ENCODE measurements around the gene DMAC1.

Gene DMAC1

GRCh38 chr9:7782400-7783120 is 17.0 kb downstream of the DMAC1 start:
- no peak overlapping the region for H2BK5ac ChIP-seq (ENCODE audit: low read depth, low read length, poor library complexity, severe bottlenecking)
- H3K27me3 ChIP-seq (ENCODE audit: control insufficient read depth in 1 of 2, insufficient read depth in 1 of 2, low read length in 2 of 2): no peaks in the 10 kb centered on the region
- no peak overlapping the region for H3K18ac ChIP-seq (ENCODE audit: low read depth in 1 of 2, low read length in 2 of 2)
- no peaks in the 10 kb centered on the region for H3K36me3 ChIP-seq (ENCODE audit: control insufficient read depth in 1 of 2, insufficient read depth in 2 of 2, low read depth in 1 of 2, low read length in 2 of 2)
- DNase-seq: no peak
- H3K4me3 ChIP-seq (ENCODE audit: insufficient read depth in 1 of 2, low read depth in 1 of 2, low read length in 2 of 2): no peak overlapping the region
- H4K91ac ChIP-seq (ENCODE audit: low read length): no peak overlapping the region
- 85% methylated on average over 3 of the region's 3 CpGs for WGBS
- no peak overlapping the region for H3K23ac ChIP-seq (ENCODE audit: low read length in 2 of 2)
- H2AK5ac ChIP-seq (ENCODE audit: low read length, severe bottlenecking): no peak overlapping the region
- H2AFZ ChIP-seq (ENCODE audit: low read depth, low read length): no peak overlapping the region
- H3K4me2 ChIP-seq (ENCODE audit: low read length, poor library complexity, severe bottlenecking): no peak overlapping the region
- H2BK120ac ChIP-seq (ENCODE audit: low read depth, low read length): no peak overlapping the region
- H4K8ac ChIP-seq (ENCODE audit: low read length): no peak overlapping the region
- no peak overlapping the region for H3K9ac ChIP-seq (ENCODE audit: low read length)
- no peaks in the 10 kb centered on the region for H3K4me1 ChIP-seq (ENCODE audit: control insufficient read depth, insufficient read depth, low read depth, low read length)
- H3K4ac ChIP-seq (ENCODE audit: low read depth in 1 of 2, low read length in 2 of 2): no peak overlapping the region
- no peak overlapping the region for H3K14ac ChIP-seq (ENCODE audit: low read length in 2 of 2)
- no peaks in the 10 kb centered on the region for H3K79me1 ChIP-seq (replicated peaks; ENCODE audit: low read length, poor library complexity, severe bottlenecking)
- no peak overlapping the region for H2BK15ac ChIP-seq (ENCODE audit: low read depth, poor library complexity, severe bottlenecking)
- H2BK12ac ChIP-seq (ENCODE audit: low read length in 2 of 2): no peak overlapping the region
- no peaks in the 10 kb centered on the region for H3K9me3 ChIP-seq (ENCODE audit: control insufficient read depth, low read length)
- no peak overlapping the region for H3K27ac ChIP-seq (ENCODE audit: low read length, poor library complexity, severe bottlenecking)

- 39% methylated on average over 3 of the region's 3 CpGs for WGBS
- H4K91ac ChIP-seq (ENCODE audit: low read length): no peak overlapping the region
- H3K9me3 ChIP-seq (ENCODE audit: control insufficient read depth, low read length): no peaks in the 10 kb centered on the region
- no peak overlapping the region for H2BK5ac ChIP-seq (ENCODE audit: low read depth, low read length, poor library complexity, severe bottlenecking)
- H3K36me3 ChIP-seq (ENCODE audit: control insufficient read depth in 1 of 2, insufficient read depth in 2 of 2, low read depth in 1 of 2, low read length in 2 of 2): no peaks in the 10 kb centered on the region
- no peak overlapping the region for H3K4ac ChIP-seq (ENCODE audit: low read depth in 1 of 2, low read length in 2 of 2)
- H3K14ac ChIP-seq (ENCODE audit: low read length in 2 of 2): no peak overlapping the region
- H3K4me2 ChIP-seq (ENCODE audit: low read length, poor library complexity, severe bottlenecking): no peak overlapping the region
- H4K8ac ChIP-seq (ENCODE audit: low read length): no peak overlapping the region
- H3K79me1 ChIP-seq (replicated peaks; ENCODE audit: low read length, poor library complexity, severe bottlenecking): no peaks in the 10 kb centered on the region
- H3K4me1 ChIP-seq (ENCODE audit: control insufficient read depth, insufficient read depth, low read depth, low read length): no peaks in the 10 kb centered on the region
- H2BK15ac ChIP-seq (ENCODE audit: low read depth, poor library complexity, severe bottlenecking): no peak overlapping the region
- no peak overlapping the region for H2AFZ ChIP-seq (ENCODE audit: low read depth, low read length)
- peaks cover 0 to 3% of the 10 kb centered on the region in 2 experiments for H3K27me3 ChIP-seq (ENCODE audit: control insufficient read depth in 1 of 2, insufficient read depth in 1 of 2, low read length in 2 of 2)
- no peak overlapping the region for H3K4me3 ChIP-seq (ENCODE audit: insufficient read depth in 1 of 2, low read depth in 1 of 2, low read length in 2 of 2)
- H2AK5ac ChIP-seq (ENCODE audit: low read length, severe bottlenecking): no peak overlapping the region
- H3K18ac ChIP-seq (ENCODE audit: low read depth in 1 of 2, low read length in 2 of 2): no peak overlapping the region
- no peak overlapping the region for H2BK120ac ChIP-seq (ENCODE audit: low read depth, low read length)
- no peak overlapping the region for H3K27ac ChIP-seq (ENCODE audit: low read length, poor library complexity, severe bottlenecking)
- peak; percentile 64 for DNase-seq
- no peak overlapping the region for H3K23ac ChIP-seq (ENCODE audit: low read length in 2 of 2)
- H2BK12ac ChIP-seq (ENCODE audit: low read length in 2 of 2): no peak overlapping the region
- H3K9ac ChIP-seq (ENCODE audit: low read length): no peak overlapping the region
Measured at GRCh38 chr9:7780261-7780988, 19.2 kb downstream of the DMAC1 start.

- H3K27me3 ChIP-seq (ENCODE audit: control insufficient read depth in 1 of 2, insufficient read depth in 1 of 2, low read length in 2 of 2): peaks cover 0 to 3% of the 10 kb centered on the region in 2 experiments
- no peak overlapping the region for H3K9ac ChIP-seq (ENCODE audit: low read length)
- H3K4ac ChIP-seq (ENCODE audit: low read depth in 1 of 2, low read length in 2 of 2): no peak overlapping the region
- 93% methylated on average over 2 of the region's 2 CpGs for WGBS
- H3K79me1 ChIP-seq (replicated peaks; ENCODE audit: low read length, poor library complexity, severe bottlenecking): no peaks in the 10 kb centered on the region
- H3K4me1 ChIP-seq (ENCODE audit: control insufficient read depth, insufficient read depth, low read depth, low read length): no peaks in the 10 kb centered on the region
- H2AFZ ChIP-seq (ENCODE audit: low read depth, low read length): no peak overlapping the region
- no peak overlapping the region for H3K23ac ChIP-seq (ENCODE audit: low read length in 2 of 2)
- no peak overlapping the region for H3K4me2 ChIP-seq (ENCODE audit: low read length, poor library complexity, severe bottlenecking)
- no peak for DNase-seq
- H2BK12ac ChIP-seq (ENCODE audit: low read length in 2 of 2): no peak overlapping the region
- no peak overlapping the region for H3K18ac ChIP-seq (ENCODE audit: low read depth in 1 of 2, low read length in 2 of 2)
- H4K91ac ChIP-seq (ENCODE audit: low read length): no peak overlapping the region
- H2BK15ac ChIP-seq (ENCODE audit: low read depth, poor library complexity, severe bottlenecking): no peak overlapping the region
- no peak overlapping the region for H2AK5ac ChIP-seq (ENCODE audit: low read length, severe bottlenecking)
- no peak overlapping the region for H2BK120ac ChIP-seq (ENCODE audit: low read depth, low read length)
- no peaks in the 10 kb centered on the region for H3K36me3 ChIP-seq (ENCODE audit: control insufficient read depth in 1 of 2, insufficient read depth in 2 of 2, low read depth in 1 of 2, low read length in 2 of 2)
- H4K8ac ChIP-seq (ENCODE audit: low read length): no peak overlapping the region
- H2BK5ac ChIP-seq (ENCODE audit: low read depth, low read length, poor library complexity, severe bottlenecking): no peak overlapping the region
- H3K4me3 ChIP-seq (ENCODE audit: insufficient read depth in 1 of 2, low read depth in 1 of 2, low read length in 2 of 2): no peak overlapping the region
- no peaks in the 10 kb centered on the region for H3K9me3 ChIP-seq (ENCODE audit: control insufficient read depth, low read length)
- H3K27ac ChIP-seq (ENCODE audit: low read length, poor library complexity, severe bottlenecking): no peak overlapping the region
- no peak overlapping the region for H3K14ac ChIP-seq (ENCODE audit: low read length in 2 of 2)
Measured at GRCh38 chr9:7778851-7779600, 20.6 kb downstream of the DMAC1 start.

- H2BK5ac ChIP-seq (ENCODE audit: low read depth, low read length, poor library complexity, severe bottlenecking): no peak overlapping the region
- H3K18ac ChIP-seq (ENCODE audit: low read depth in 1 of 2, low read length in 2 of 2): no peak overlapping the region
- WGBS: no CpG with 5 or more reads among the region's 1 CpG
- no peak overlapping the region for H3K4ac ChIP-seq (ENCODE audit: low read depth in 1 of 2, low read length in 2 of 2)
- H3K9ac ChIP-seq (ENCODE audit: low read length): no peak overlapping the region
- H4K91ac ChIP-seq (ENCODE audit: low read length): no peak overlapping the region
- no peak overlapping the region for H2BK12ac ChIP-seq (ENCODE audit: low read length in 2 of 2)
- no peak overlapping the region for H2AK5ac ChIP-seq (ENCODE audit: low read length, severe bottlenecking)
- no peaks in the 10 kb centered on the region for H3K9me3 ChIP-seq (ENCODE audit: control insufficient read depth, low read length)
- H2BK120ac ChIP-seq (ENCODE audit: low read depth, low read length): no peak overlapping the region
- H3K36me3 ChIP-seq (ENCODE audit: control insufficient read depth in 1 of 2, insufficient read depth in 2 of 2, low read depth in 1 of 2, low read length in 2 of 2): no peaks in the 10 kb centered on the region
- no peak overlapping the region for H3K4me3 ChIP-seq (ENCODE audit: insufficient read depth in 1 of 2, low read depth in 1 of 2, low read length in 2 of 2)
- H3K79me1 ChIP-seq (replicated peaks; ENCODE audit: low read length, poor library complexity, severe bottlenecking): no peaks in the 10 kb centered on the region
- no peak overlapping the region for H2AFZ ChIP-seq (ENCODE audit: low read depth, low read length)
- no peak overlapping the region for H3K4me2 ChIP-seq (ENCODE audit: low read length, poor library complexity, severe bottlenecking)
- peaks cover 0 to 3% of the 10 kb centered on the region in 2 experiments for H3K27me3 ChIP-seq (ENCODE audit: control insufficient read depth in 1 of 2, insufficient read depth in 1 of 2, low read length in 2 of 2)
- no peak overlapping the region for H3K27ac ChIP-seq (ENCODE audit: low read length, poor library complexity, severe bottlenecking)
- no peaks in the 10 kb centered on the region for H3K4me1 ChIP-seq (ENCODE audit: control insufficient read depth, insufficient read depth, low read depth, low read length)
- DNase-seq: no peak
- no peak overlapping the region for H3K14ac ChIP-seq (ENCODE audit: low read length in 2 of 2)
- no peak overlapping the region for H4K8ac ChIP-seq (ENCODE audit: low read length)
- no peak overlapping the region for H2BK15ac ChIP-seq (ENCODE audit: low read depth, poor library complexity, severe bottlenecking)
- H3K23ac ChIP-seq (ENCODE audit: low read length in 2 of 2): no peak overlapping the region
Measured at GRCh38 chr9:7777771-7778170, 21.8 kb downstream of the DMAC1 start.

Data from mesenchymal stem cell (in vitro differentiated cells and primary cell).